IMR-90 (cell line): ENCODE data around the gene ADRA1B. TPM values are rescaled to one million over a fixed set of nuclear protein-coding genes. Genes with fewer than 3 reads are reported as not detected.

Experiments
- ATAC-seq: fragments of 200-7000 bp; cut with Tn5 transposase; 2 replicates; pipeline ENCODE4 v1.9.1; 2020; ENCODE audit warnings: low read depth, mild to moderate bottlenecking, moderate library complexity
- BruUV-seq: library from RNA; stranded (reverse); fragments of 400-500 nt; replicated peaks from 2 replicates; lab custom pipeline; 2021; lab: Mats Ljungman, UMichigan
- CTCF ChIA-PET: fragments of 300-600 bp; formaldehyde crosslinking; extraction: SDS; loops from one replicate; lab custom pipeline; 2021; ENCODE audit warnings: antibody characterized with exemption; lab: Yijun Ruan, JAX
- POLR2A ChIA-PET: fragments of 300-600 bp; sonication (Branson Sonifier 250); formaldehyde crosslinking; loops from one replicate; lab custom pipeline; 2022; ENCODE audit warnings: antibody characterized with exemption; ENCODE audit not compliant: unreplicated experiment; lab: Charles Lee
- DNase-seq: peaks from one replicate; pipeline ENCODE4 v3.0.0; 2013
- H2AFZ ChIP-seq: replicated peaks from 2 replicates; pipeline ENCODE3; 2013; ENCODE audit warnings: low read length, mild to moderate bottlenecking; ENCODE audit not compliant: poor library complexity
- H2AK5ac ChIP-seq: 2 replicates; pipeline ENCODE4 v1.6.1; 2013; ENCODE audit warnings: low read depth, low read length, inconsistent platforms
- H2AK9ac ChIP-seq: replicated peaks from 2 replicates; pipeline ENCODE3; 2013; ENCODE audit warnings: mild to moderate bottlenecking, low read depth, low read length, moderate library complexity; ENCODE audit not compliant: poor library complexity
- H2BK120ac ChIP-seq: 2 replicates; pipeline ENCODE4 v1.6.1; 2013; ENCODE audit warnings: low read depth, low read length, inconsistent platforms
- H2BK15ac ChIP-seq: 3 replicates; pipeline ENCODE4 v1.6.1; 2013; ENCODE audit warnings: low read depth, low read length, inconsistent platforms
- H2BK20ac ChIP-seq: 2 replicates; pipeline ENCODE4 v1.6.1; 2013; ENCODE audit warnings: low read depth, mild to moderate bottlenecking, inconsistent platforms, low read length, moderate library complexity
- H2BK5ac ChIP-seq: 2 replicates; pipeline ENCODE4 v1.6.1; 2013; ENCODE audit warnings: mild to moderate bottlenecking, low read depth, low read length, inconsistent platforms; ENCODE audit not compliant: poor library complexity, severe bottlenecking
- H3K14ac ChIP-seq: replicated peaks from 2 replicates; pipeline ENCODE4 v1.6.1; 2013; ENCODE audit warnings: low read depth, low read length, inconsistent platforms
- H3K18ac ChIP-seq: 2 replicates; pipeline ENCODE4 v1.6.1; 2013; ENCODE audit warnings: low read depth, low read length, control low read depth
- H3K23ac ChIP-seq: 2 replicates; pipeline ENCODE4 v1.6.1; 2013; ENCODE audit warnings: low read depth, low read length, inconsistent platforms
- H3K27ac ChIP-seq: 2 replicates; pipeline ENCODE4 v1.5.1; 2013; ENCODE audit warnings: mild to moderate bottlenecking, control low read depth, low read length; ENCODE audit not compliant: insufficient read depth
- H3K27me3 ChIP-seq: 2 replicates; pipeline ENCODE4 v1.6.1; 2013; ENCODE audit warnings: low read length; ENCODE audit not compliant: control insufficient read depth, insufficient read depth
- H3K36me3 ChIP-seq: 2 replicates; pipeline ENCODE4 v1.6.1; 2013; ENCODE audit warnings: low read length, mixed read lengths; ENCODE audit not compliant: control insufficient read depth, insufficient read depth
- H3K4ac ChIP-seq: 2 replicates; pipeline ENCODE4 v1.6.1; 2013; ENCODE audit warnings: low read depth, low read length, inconsistent platforms
- H3K4me1 ChIP-seq: 2 replicates; pipeline ENCODE4 v1.6.1; 2013; ENCODE audit warnings: low read length, mixed read lengths; ENCODE audit not compliant: control insufficient read depth, insufficient read depth
- H3K4me2 ChIP-seq: 2 replicates; pipeline ENCODE4 v1.6.1; 2013; ENCODE audit warnings: low read depth, mild to moderate bottlenecking, control low read depth, low read length, moderate library complexity
- H3K4me3 ChIP-seq: 2 replicates; pipeline ENCODE4 v1.5.1; 2013; ENCODE audit warnings: low read depth, mild to moderate bottlenecking, control low read depth, low read length, moderate library complexity; ENCODE audit not compliant: insufficient read depth
- H3K56ac ChIP-seq: 2 replicates; pipeline ENCODE4 v1.6.1; 2013; ENCODE audit warnings: low read length, inconsistent platforms; ENCODE audit not compliant: insufficient read depth; ENCODE audit errors: extremely low read depth
- H3K79me1 ChIP-seq, 2 experiments: 2 replicates each; pipeline ENCODE4 v1.6.1; 2013; ENCODE audit warnings: low read length in 2 of 2, inconsistent platforms in 1 of 2, low read depth in 1 of 2
- H3K9ac ChIP-seq: 2 replicates; pipeline ENCODE4 v1.6.1; 2013; ENCODE audit warnings: low read depth, low read length, control low read depth
- H3K9me1 ChIP-seq: 2 replicates; pipeline ENCODE4 v1.6.1; 2013; ENCODE audit warnings: low read length, inconsistent platforms; ENCODE audit not compliant: insufficient read depth
- H3K9me3 ChIP-seq: 2 replicates; pipeline ENCODE4 v1.6.1; 2013; ENCODE audit warnings: low read length; ENCODE audit not compliant: control insufficient read depth, insufficient read depth
- H4K20me1 ChIP-seq: 2 replicates; pipeline ENCODE4 v1.6.1; 2013; ENCODE audit warnings: low read length, inconsistent platforms; ENCODE audit not compliant: insufficient read depth
- H4K5ac ChIP-seq: 2 replicates; pipeline ENCODE4 v1.6.1; 2013; ENCODE audit warnings: mild to moderate bottlenecking, low read depth, low read length, control low read depth
- H4K8ac ChIP-seq, 2 experiments: 2 replicates each; pipeline ENCODE4 v1.6.1; 2013; ENCODE audit warnings: low read depth in 2 of 2, low read length in 2 of 2, control low read depth in 1 of 2, inconsistent platforms in 1 of 2
- H4K91ac ChIP-seq: 2 replicates; pipeline ENCODE4 v1.6.1; 2013; ENCODE audit warnings: low read depth, low read length, inconsistent platforms; ENCODE audit not compliant: insufficient read depth
- CEBPB ChIP-seq: IDR thresholded peaks from 2 replicates; pipeline ENCODE4 v1.6.1; 2012; ENCODE audit warnings: low read depth, low read length, improper control_type of control experiment
- CHD1 ChIP-seq: IDR thresholded peaks from 2 replicates; pipeline ENCODE4 v1.6.1; 2012; ENCODE audit warnings: low read depth, low read length, improper control_type of control experiment
- CTCF ChIP-seq: conservative IDR thresholded peaks from 2 replicates; pipeline ENCODE4 v1.5.1; 2012; ENCODE audit warnings: mild to moderate bottlenecking, low read depth, low read length, improper control_type of control experiment
- ELK1 ChIP-seq: fragments of 150-350 bp; IDR thresholded peaks from 2 replicates; pipeline ENCODE4 v1.6.1; 2016; ENCODE audit warnings: low read depth, mild to moderate bottlenecking, low read length, moderate library complexity, borderline replicate concordance
- FOS ChIP-seq: fragments of 150-350 bp; IDR thresholded peaks from 2 replicates; pipeline ENCODE4 v1.6.1; 2016; ENCODE audit warnings: low read depth, low read length
- MXI1 ChIP-seq: IDR thresholded peaks from 2 replicates; pipeline ENCODE4 v1.6.1; 2012; ENCODE audit warnings: low read depth, mild to moderate bottlenecking, low read length, moderate library complexity, borderline replicate concordance
- NFE2L2 ChIP-seq: fragments of 150-350 bp; IDR thresholded peaks from 2 replicates; pipeline ENCODE4 v1.6.1; 2016; ENCODE audit warnings: low read depth, mild to moderate bottlenecking, low read length
- POLR2A ChIP-seq: IDR thresholded peaks from 2 replicates; pipeline ENCODE4 v1.6.1; 2012; ENCODE audit warnings: mild to moderate bottlenecking, low read depth, low read length
- RAD21 ChIP-seq: IDR thresholded peaks from 2 replicates; pipeline ENCODE4 v1.6.1; 2012; ENCODE audit warnings: low read length, improper control_type of control experiment
- RCOR1 ChIP-seq: IDR thresholded peaks from 2 replicates; pipeline ENCODE4 v1.6.1; 2012; ENCODE audit warnings: mild to moderate bottlenecking, low read length, improper control_type of control experiment; ENCODE audit not compliant: insufficient replicate concordance
- RFX5 ChIP-seq: IDR thresholded peaks from 2 replicates; pipeline ENCODE4 v1.8.0; 2012; ENCODE audit warnings: low read depth, mild to moderate bottlenecking, low read length, moderate library complexity
- WGBS, 2 experiments: methylation state at CpG; one replicate each; pipeline versions ENCODE4 v1.1.5 to v1.1.7; 2013; ENCODE audit warnings: missing lambda C conversion rate in 2 of 2; ENCODE audit not compliant: insufficient read length in 1 of 2; ENCODE audit errors: extremely low coverage in 2 of 2; 5-methylcytosine and 5-hydroxymethylcytosine counted together
- dilution Hi-C: fragments of 300-500 bp; cut with HindIII; formaldehyde crosslinking; loops from one replicate; pipeline ENCODE4 v1.14.3; 2018; ENCODE audit warnings: low sequenced_read_pairs; ENCODE audit not compliant: unreplicated experiment
- in situ Hi-C: fragments of 300-500 bp; cut with MboI; formaldehyde crosslinking; loops from 3 replicates; pipeline ENCODE4 v1.14.3; 2019; ENCODE audit warnings: low sequenced_read_pairs, inconsistent platforms, mixed read lengths
- intact Hi-C: fragments of 100-400 bp; cut with micrococcal nuclease; formaldehyde crosslinking; loops from 2 replicates; pipeline ENCODE4 v1.10.0; 2022
- polyA plus RNA-seq, 3 experiments: library from polyadenylated mRNA; depleted of rRNA; stranded (reverse); fragments of >200 nt; gene quantifications; 2 replicates each; pipeline ENCODE4 v1.2.3, GENCODE V29; 2012; ENCODE audit warnings: low replicate concordance in 1 of 3
- total RNA-seq: library from RNA; depleted of rRNA; stranded (reverse); fragments of >200 nt; gene quantifications from 2 replicates; pipeline ENCODE4 v1.2.3, GENCODE V29; 2012

ADRA1B gene
- total and polyA plus RNA-seq, 2 of the 4 experiments (the other 2 are of a cell fraction): 0.18 to 1.5 TPM

DNA sequence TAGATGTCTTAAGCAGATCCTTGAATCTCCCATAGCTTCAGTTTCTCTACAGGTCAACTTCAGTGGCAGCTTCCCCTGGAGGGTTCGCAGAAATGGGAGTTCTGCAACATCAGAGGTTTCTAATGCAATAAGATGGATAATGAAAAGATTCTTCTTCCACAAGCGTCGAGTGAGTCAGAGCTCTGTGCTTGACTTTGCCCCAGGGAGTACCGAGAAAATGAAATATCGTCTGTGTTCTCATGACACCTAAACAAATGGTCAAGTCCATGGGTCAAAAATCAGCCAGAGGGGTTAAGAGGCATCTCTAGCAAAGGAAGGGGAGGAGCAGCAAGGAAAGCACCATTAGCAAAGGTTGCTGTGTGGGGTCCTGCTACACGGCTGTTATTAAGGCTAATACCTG is 3.2 kb upstream of the ADRA1B start:
- DNase-seq (peak; percentile 76), ATAC-seq (peak; percentile 43)
- H4K20me1 ChIP-seq: no peaks in the 10 kb centered on the region
- no peak overlapping the region for H4K5ac ChIP-seq
- POLR2A ChIA-PET: interaction anchor here (0.6 kb wide), 1 partner anchor 49 kb away, joined by 3 read pairs; no protein-coding TSS in a partner anchor
- H3K9me1 ChIP-seq: peaks cover 14% of the 10 kb centered on the region
- H3K79me1 ChIP-seq: no peaks in the 10 kb centered on the region
- H2BK5ac ChIP-seq: peak overlapping the region; percentile 40
- H2BK20ac ChIP-seq: peak overlapping the region; percentile 82
- H3K9ac ChIP-seq: no peak overlapping the region
- CTCF ChIA-PET: interaction anchor here (2.5 kb wide), 1 partner anchor 468 kb away, joined by 9 read pairs; no protein-coding TSS in a partner anchor
- peak overlapping the region; percentile 13; the same call in 2 of the 3 replicates for H2BK15ac ChIP-seq
- peak overlapping the region; percentile 50; the same call in 1 of the 2 replicates for H2AK5ac ChIP-seq
- no TSS peak for BruUV-seq
- no peak overlapping the region for H3K27ac ChIP-seq
- no peak overlapping the region for H3K4me3 ChIP-seq
- peak overlapping the region; percentile 48 for H3K4me2 ChIP-seq
- dilution Hi-C loops: no loop called here
- no peaks in the 10 kb centered on the region for H3K9me3 ChIP-seq
- peak overlapping the region; percentile 76 for H2BK120ac ChIP-seq
- TF ChIP-seq POLR2A: no peak
- TF ChIP-seq CHD1: no peak
- no peak for TF ChIP-seq RFX5
- TF ChIP-seq CTCF: no peak
- TF ChIP-seq CEBPB: peak; percentile 93
- no peak for TF ChIP-seq ELK1
- no peak for TF ChIP-seq RCOR1
- TF ChIP-seq RAD21: no peak
- no peak for TF ChIP-seq NFE2L2
- TF ChIP-seq FOS: peak; percentile 57; the same call in 1 of the 2 replicates
- TF ChIP-seq MXI1: no peak
- H2AFZ ChIP-seq: no peak overlapping the region
- H4K8ac ChIP-seq: peak overlapping the region in 1 of 2 experiments; percentile 59; a peak in 2 of 4 replicates
- H3K36me3 ChIP-seq: no peaks in the 10 kb centered on the region
- in situ Hi-C loops: no loop called here
- H4K91ac ChIP-seq: peak overlapping the region; percentile 61; the same call in 1 of the 2 replicates
- peak overlapping the region; percentile 70 for H3K4ac ChIP-seq
- H3K18ac ChIP-seq: peak overlapping the region; percentile 25; the same call in 1 of the 2 replicates
- no peaks in the 10 kb centered on the region for H3K27me3 ChIP-seq
- 0 out of 2 replicates have a peak overlapping the region, but pooled peaks have one; percentile 17 for H3K14ac ChIP-seq
- no peak overlapping the region for H3K56ac ChIP-seq
- intact Hi-C loops: no loop called here
- H2AK9ac ChIP-seq: no peak overlapping the region
- peak overlapping the region; percentile 32; the same call in 1 of the 2 replicates for H3K23ac ChIP-seq
- H3K4me1 ChIP-seq: peaks cover 14% of the 10 kb centered on the region
- WGBS, 2 experiments: 20% methylated on average over 1 of the region's 6 CpGs; no CpG with 5 or more reads in 1 of the 2 experiments
